ENCODE results near the gene KIF6. TPM values are rescaled to one million over a fixed set of nuclear protein-coding genes. Genes with fewer than 3 reads are reported as not detected.
A peak's percentile ranks its signal among the peaks of the same experiment; 100 is the strongest.

Gene KIF6
- total RNA-seq, 1 donor from 2014 or later, result not detected

GRCh38 chr6:39313526-39314272 is 411.5 kb downstream of the KIF6 start:
- Histone ChIP-seq H3K36me3 (no peaks in the 10 kb centered on the region), H3K4me3 (peak overlapping the region; percentile 19 to 22), H3K27ac (no peak overlapping the region), H3K4me1 (peaks cover 18% of the 10 kb centered on the region), H3K27me3 (peaks cover 5% of the 10 kb centered on the region), H3K9me3 (no peaks in the 10 kb centered on the region)
- intact Hi-C loops (cut with DNase I), result no loop called here
- TF ChIP-seq POLR2AphosphoS5 (IDR thresholded peaks at IDR 0.05; ENCODE audit: insufficient read depth in 1 of 2, low read depth in 1 of 2) (no peak), POLR2A (IDR thresholded peaks at IDR 0.05) (no peak), CTCF (IDR thresholded peaks at IDR 0.05) (no peak)
- DNase-seq (ENCODE audit: extremely low spot score in 2 of 2), result no peak

GRCh38 chr6:39312912-39313525 is 412.2 kb downstream of the KIF6 start:
- Histone ChIP-seq H3K4me3 (peak overlapping the region; percentile 19 to 22), H3K27me3 (peaks cover 5% of the 10 kb centered on the region), H3K4me1 (peaks cover 18% of the 10 kb centered on the region), H3K9me3 (no peaks in the 10 kb centered on the region), H3K36me3 (no peaks in the 10 kb centered on the region), H3K27ac (no peak overlapping the region)
- no peak for TF ChIP-seq POLR2A (IDR thresholded peaks at IDR 0.05)
- TF ChIP-seq CTCF (IDR thresholded peaks at IDR 0.05), result no peak
- TF ChIP-seq POLR2AphosphoS5 (IDR thresholded peaks at IDR 0.05; ENCODE audit: insufficient read depth in 1 of 2, low read depth in 1 of 2), result no peak
- no peak for DNase-seq (ENCODE audit: extremely low spot score in 2 of 2)
- intact Hi-C loops (cut with DNase I), result no loop called here

GRCh38 chr6:39310542-39310941 is 414.7 kb downstream of the KIF6 start:
- Histone ChIP-seq H3K9me3 (no peaks in the 10 kb centered on the region), H3K27me3 (peaks cover 5% of the 10 kb centered on the region), H3K4me1 (peaks cover 18% of the 10 kb centered on the region), H3K27ac (no peak overlapping the region), H3K36me3 (no peaks in the 10 kb centered on the region), H3K4me3 (no peak overlapping the region)
- intact Hi-C loops (cut with DNase I), result no loop called here
- DNase-seq (ENCODE audit: extremely low spot score in 2 of 2), result no peak
- TF ChIP-seq POLR2AphosphoS5 (IDR thresholded peaks at IDR 0.05; ENCODE audit: insufficient read depth in 1 of 2, low read depth in 1 of 2) (no peak), POLR2A (IDR thresholded peaks at IDR 0.05) (no peak), CTCF (IDR thresholded peaks at IDR 0.05) (no peak)

- Histone ChIP-seq H3K4me1 (peaks cover 18% of the 10 kb centered on the region), H3K27ac (no peak overlapping the region), H3K4me3 (no peak overlapping the region), H3K36me3 (no peaks in the 10 kb centered on the region), H3K27me3 (peaks cover 5% of the 10 kb centered on the region), H3K9me3 (no peaks in the 10 kb centered on the region)
- peak; percentile 68 to 73 (median 70) for TF ChIP-seq CTCF (IDR thresholded peaks at IDR 0.05)
- no peak for TF ChIP-seq POLR2AphosphoS5 (IDR thresholded peaks at IDR 0.05; ENCODE audit: insufficient read depth in 1 of 2, low read depth in 1 of 2)
- no peak for DNase-seq (ENCODE audit: extremely low spot score in 2 of 2)
- intact Hi-C loops (cut with DNase I), result no loop called here
These were observed 415.2 kb downstream of the KIF6 start for GRCh38 chr6:39309942-39310531.

- H3K27ac ChIP-seq, result no peak overlapping the region
- no peak overlapping the region for H3K4me3 ChIP-seq
- H3K9me3 ChIP-seq, result no peaks in the 10 kb centered on the region
- intact Hi-C loops (cut with DNase I), result no loop called here
- TF ChIP-seq POLR2A (IDR thresholded peaks at IDR 0.05), result no peak
- no peak for TF ChIP-seq POLR2AphosphoS5 (IDR thresholded peaks at IDR 0.05; ENCODE audit: insufficient read depth in 1 of 2, low read depth in 1 of 2)
- TF ChIP-seq CTCF (IDR thresholded peaks at IDR 0.05), result no peak
- H3K36me3 ChIP-seq, result no peaks in the 10 kb centered on the region
- DNase-seq (ENCODE audit: extremely low spot score in 2 of 2), result no peak
- no peaks in the 10 kb centered on the region for H3K4me1 ChIP-seq
- H3K27me3 ChIP-seq, result no peaks in the 10 kb centered on the region
These were observed 417.7 kb downstream of the KIF6 start for GRCh38 chr6:39307462-39307861.
